Uterus (tissue), 2 donors: ENCODE measurements around the gene PSMD8.

Experiments
- CTCF ChIP-seq, 4 experiments: fragments of 200-600 bp in 2 of 4; fragments of 450-650 bp in 2 of 4; sonication (generic) in 2 of 4; IDR thresholded peaks; one replicate each; pipeline ENCODE4 v1.5.1; 2016 to 2019; ENCODE audit warnings: antibody characterized with exemption in 4 of 4, mild to moderate bottlenecking in 2 of 4, moderate library complexity in 1 of 4
- POLR2A ChIP-seq, 2 donors: fragments of 450-650 bp; IDR thresholded peaks; one replicate each; pipeline ENCODE4 v1.6.1; 2016; ENCODE audit warnings: antibody characterized with exemption in 2 of 2, mild to moderate bottlenecking in 1 of 2, moderate library complexity in 1 of 2

DNA sequence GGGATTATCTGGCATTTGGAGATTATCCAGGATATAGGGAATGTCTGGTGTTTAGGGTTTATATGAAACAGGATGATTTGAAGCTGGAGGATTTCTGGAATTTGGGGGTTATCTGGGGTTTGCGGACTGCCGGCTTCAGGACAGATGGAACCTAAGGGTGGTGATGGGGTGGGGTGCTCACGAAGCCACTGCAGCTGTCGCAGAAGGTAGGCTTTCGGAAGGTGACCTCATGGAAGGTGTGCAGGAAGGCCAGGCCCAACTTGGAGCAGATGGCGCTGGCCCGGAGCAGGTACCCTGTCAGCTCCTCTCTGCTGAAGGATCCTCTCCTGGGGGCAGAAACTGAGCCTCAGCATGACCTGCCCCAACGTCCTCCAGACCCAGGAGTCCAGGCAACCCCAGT, 38.1 kb downstream of the PSMD8 start:
- TF ChIP-seq CTCF (IDR thresholded peaks at IDR 0.05) (no peak), POLR2A (IDR thresholded peaks at IDR 0.05) (no peak)
